ENCODE measurements around the gene ZNF609. TPM values are rescaled to one million over a fixed set of nuclear protein-coding genes. Genes with fewer than 3 reads are reported as not detected.
"Not testable (repeated sequence)": the region's sequence is repeated elsewhere in the genome, so short reads cannot be mapped to it uniquely, and the experiment has no call there.

Gene ZNF609
- total RNA-seq, 4 donors from 2014 or later, result 19.4 to 30.5 (median 21.1) TPM

- DNase-seq (ENCODE audit: low spot score in 2 of 2), result no peak
- TF ChIP-seq, protein P1, sequence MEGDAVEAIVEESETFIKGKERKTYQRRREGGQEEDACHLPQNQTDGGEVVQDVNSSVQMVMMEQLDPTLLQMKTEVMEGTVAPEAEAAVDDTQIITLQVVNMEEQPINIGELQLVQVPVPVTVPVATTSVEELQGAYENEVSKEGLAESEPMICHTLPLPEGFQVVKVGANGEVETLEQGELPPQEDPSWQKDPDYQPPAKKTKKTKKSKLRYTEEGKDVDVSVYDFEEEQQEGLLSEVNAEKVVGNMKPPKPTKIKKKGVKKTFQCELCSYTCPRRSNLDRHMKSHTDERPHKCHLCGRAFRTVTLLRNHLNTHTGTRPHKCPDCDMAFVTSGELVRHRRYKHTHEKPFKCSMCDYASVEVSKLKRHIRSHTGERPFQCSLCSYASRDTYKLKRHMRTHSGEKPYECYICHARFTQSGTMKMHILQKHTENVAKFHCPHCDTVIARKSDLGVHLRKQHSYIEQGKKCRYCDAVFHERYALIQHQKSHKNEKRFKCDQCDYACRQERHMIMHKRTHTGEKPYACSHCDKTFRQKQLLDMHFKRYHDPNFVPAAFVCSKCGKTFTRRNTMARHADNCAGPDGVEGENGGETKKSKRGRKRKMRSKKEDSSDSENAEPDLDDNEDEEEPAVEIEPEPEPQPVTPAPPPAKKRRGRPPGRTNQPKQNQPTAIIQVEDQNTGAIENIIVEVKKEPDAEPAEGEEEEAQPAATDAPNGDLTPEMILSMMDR (IDR thresholded peaks at IDR 0.05), result no peak
- TF ChIP-seq POLR2A (IDR thresholded peaks at IDR 0.05), result no peak
- no peak overlapping the region for H3K4me3 ChIP-seq (ENCODE audit: low read depth, poor library complexity, severe bottlenecking)
- intact Hi-C loops (cut with DNase I; ENCODE audit: low total_unique reads), result no loop called here
- WGBS, 2 donors, result 92 to 94% methylated on average over 4 of the region's 4 CpGs
These were observed 123.1 kb downstream of the ZNF609 start for GRCh38 chr15:64583519-64583918.

- intact Hi-C loops (cut with DNase I; ENCODE audit: low total_unique reads), result no loop called here
- WGBS, 2 donors, result 87 to 91% methylated on average over 3 of the region's 3 CpGs
- no peak for DNase-seq (ENCODE audit: low spot score in 2 of 2)
- no peak overlapping the region for H3K4me3 ChIP-seq (ENCODE audit: low read depth, poor library complexity, severe bottlenecking)
- TF ChIP-seq, protein P1 (IDR thresholded peaks at IDR 0.05), result no peak
- no peak for TF ChIP-seq POLR2A (IDR thresholded peaks at IDR 0.05)
These were observed 123.6 kb downstream of the ZNF609 start for GRCh38 chr15:64583983-64584382.

DNA sequence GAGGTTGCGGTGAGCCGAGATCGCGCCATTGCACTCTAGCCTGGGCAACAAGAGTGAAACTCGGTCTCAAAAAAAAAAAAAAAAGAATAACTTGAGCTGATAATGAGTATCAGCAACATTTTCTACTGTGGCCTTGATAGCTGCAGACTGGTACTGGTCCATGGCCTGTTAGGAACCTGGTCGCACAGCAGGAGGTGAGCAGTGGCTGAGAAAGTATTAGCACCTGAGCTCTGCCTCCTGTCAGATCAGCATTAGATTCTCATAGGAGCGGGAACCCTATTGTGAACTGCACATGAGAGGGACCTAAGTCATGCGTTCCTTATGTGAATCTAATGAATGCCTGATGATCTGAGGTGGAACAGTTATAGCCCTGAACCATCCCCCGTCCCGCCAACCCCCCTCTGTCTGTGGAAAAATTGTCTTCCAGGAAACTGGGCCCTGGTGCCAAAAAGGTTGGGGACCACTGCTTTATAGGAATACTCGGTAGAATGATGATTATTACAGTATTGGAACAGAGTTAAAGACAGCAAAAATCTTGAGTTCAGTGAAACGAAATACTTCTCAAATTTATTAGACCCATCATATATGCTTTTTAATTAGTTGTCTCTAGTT is 126.0 kb downstream of the ZNF609 start:
- DNase-seq (ENCODE audit: low spot score in 2 of 2), result no peak
- intact Hi-C loops (cut with DNase I; ENCODE audit: low total_unique reads), result no loop called here
- H3K4me3 ChIP-seq (ENCODE audit: low read depth, poor library complexity, severe bottlenecking), result no peak overlapping the region
- no peak for TF ChIP-seq POLR2A (IDR thresholded peaks at IDR 0.05)
- TF ChIP-seq, protein P1 (IDR thresholded peaks at IDR 0.05), result no peak
- WGBS, 2 donors, result 82 to 83% methylated on average over 12 of the region's 12 CpGs

DNA sequence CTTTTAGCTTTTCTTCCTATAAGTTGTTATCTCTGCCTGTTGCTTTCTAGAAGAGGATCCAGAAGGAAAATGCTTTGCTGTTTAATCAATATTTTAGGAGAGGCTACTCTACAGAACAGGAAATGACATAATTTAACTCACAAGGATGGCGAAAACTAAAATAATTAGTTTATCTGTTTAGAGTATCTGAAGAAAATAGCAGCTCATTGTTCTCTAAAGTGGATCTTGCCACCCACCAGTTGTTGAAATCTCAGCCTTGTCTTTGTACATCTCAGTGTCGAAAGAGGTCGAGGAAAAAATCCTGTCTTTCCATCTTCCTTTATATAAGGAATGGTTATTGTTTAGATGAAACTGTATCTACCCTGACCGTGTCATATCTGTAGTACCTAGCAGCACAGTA is 126.6 kb downstream of the ZNF609 start:
- DNase-seq (ENCODE audit: low spot score in 2 of 2), result no peak
- 73 to 84% methylated on average over 4 of the region's 4 CpGs for WGBS, 2 donors
- H3K4me3 ChIP-seq (ENCODE audit: low read depth, poor library complexity, severe bottlenecking), result no peak overlapping the region
- no peak for TF ChIP-seq POLR2A (IDR thresholded peaks at IDR 0.05)
- TF ChIP-seq, protein P1 (IDR thresholded peaks at IDR 0.05), result no peak
- intact Hi-C loops (cut with DNase I; ENCODE audit: low total_unique reads), result no loop called here

GRCh38 chr15:64589435-64590084 is 129.2 kb downstream of the ZNF609 start:
- DNase-seq (ENCODE audit: low spot score in 2 of 2), result no peak
- no peak for TF ChIP-seq POLR2A (IDR thresholded peaks at IDR 0.05)
- TF ChIP-seq, protein P1 (IDR thresholded peaks at IDR 0.05), result no peak
- WGBS, 2 donors, result 63 to 65% methylated on average over 3 of the region's 3 CpGs
- intact Hi-C loops (cut with DNase I; ENCODE audit: low total_unique reads), result no loop called here
- no peak overlapping the region for H3K4me3 ChIP-seq (ENCODE audit: low read depth, poor library complexity, severe bottlenecking)

- DNase-seq (ENCODE audit: low spot score in 2 of 2); intact Hi-C loops (cut with DNase I; ENCODE audit: low total_unique reads); H3K4me3 ChIP-seq (ENCODE audit: low read depth, poor library complexity, severe bottlenecking): not testable (repeated sequence)
- WGBS, 2 donors, result 95 to 97% methylated on average over 18 of the region's 18 CpGs
These were observed 132.5 kb downstream of the ZNF609 start for GRCh38 chr15:64592845-64593244.

Data from lower leg skin (tissue), 4 donors.